T1000 (cell line): ENCODE measurements around the gene DHRS7C.
"Not testable (repeated sequence)": the region's sequence is repeated elsewhere in the genome, so short reads cannot be mapped to it uniquely, and the experiment has no call there.

Experiments used
- DNase-seq: peaks from one replicate; lab custom pipeline; 2025; ENCODE audit warnings: mixed read lengths; lab: John Stamatoyannopoulos, UW

Gene DHRS7C

DNA sequence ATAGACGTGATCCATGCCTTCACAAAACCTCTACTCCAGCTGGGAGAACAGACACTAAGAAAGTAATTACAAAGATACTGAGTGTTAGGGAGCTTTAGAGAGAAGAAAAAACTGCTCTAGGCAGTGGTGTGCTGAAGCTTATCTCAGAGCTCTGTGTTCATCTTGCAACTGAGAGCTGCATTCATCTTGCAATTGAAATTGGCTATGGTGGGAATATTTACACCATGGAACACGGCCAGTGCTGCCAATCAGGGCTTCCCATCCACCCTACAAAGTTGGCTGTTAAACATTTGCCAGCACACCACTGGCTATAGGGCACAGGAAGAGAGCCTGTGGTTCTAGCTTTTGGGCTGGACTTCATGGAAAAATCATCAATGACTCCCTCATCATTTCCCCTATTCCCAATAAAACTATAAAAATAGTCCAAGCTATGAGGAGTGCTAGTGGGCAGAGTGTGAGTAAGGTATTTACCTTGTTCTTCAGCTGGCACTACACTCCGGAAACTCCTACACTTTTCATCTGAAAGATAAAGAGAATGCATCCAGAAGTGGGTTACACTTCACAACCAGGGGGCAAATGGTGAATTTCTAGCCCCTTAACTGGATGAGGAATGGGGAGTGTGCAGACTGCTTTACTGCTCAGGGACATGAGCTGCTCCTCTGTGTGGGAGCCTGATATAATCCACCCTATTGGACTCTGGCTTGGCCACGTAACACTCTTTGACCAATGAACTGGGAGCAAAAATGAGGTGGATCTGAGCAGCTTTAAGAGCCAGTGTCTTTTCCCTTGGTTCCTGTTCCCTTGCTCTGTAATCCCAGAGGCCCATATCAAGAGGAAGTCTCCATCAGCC is 18.9 kb upstream of the DHRS7C start:
- DNase-seq, result no peak

DNA sequence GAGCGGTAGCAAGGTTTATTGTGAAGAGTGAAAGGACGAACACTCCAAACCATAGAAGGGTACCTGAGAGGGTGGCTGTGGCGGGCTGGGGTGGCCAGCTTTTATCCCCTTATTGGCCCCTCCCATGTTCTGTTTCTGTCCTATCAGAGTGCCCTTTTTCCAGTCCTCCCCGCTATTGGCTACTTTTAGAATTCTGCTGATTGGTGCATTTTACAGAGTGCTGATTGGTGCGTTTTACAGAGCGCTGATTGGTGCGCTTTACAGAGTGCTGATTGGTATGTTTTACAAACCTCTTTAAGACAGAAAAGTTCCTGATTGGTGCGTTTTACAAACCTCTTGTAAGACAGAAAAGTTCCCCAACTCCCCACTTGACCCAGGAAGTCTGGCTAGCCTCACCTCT is 18.0 kb upstream of the DHRS7C start:
- no peak for DNase-seq

DNA sequence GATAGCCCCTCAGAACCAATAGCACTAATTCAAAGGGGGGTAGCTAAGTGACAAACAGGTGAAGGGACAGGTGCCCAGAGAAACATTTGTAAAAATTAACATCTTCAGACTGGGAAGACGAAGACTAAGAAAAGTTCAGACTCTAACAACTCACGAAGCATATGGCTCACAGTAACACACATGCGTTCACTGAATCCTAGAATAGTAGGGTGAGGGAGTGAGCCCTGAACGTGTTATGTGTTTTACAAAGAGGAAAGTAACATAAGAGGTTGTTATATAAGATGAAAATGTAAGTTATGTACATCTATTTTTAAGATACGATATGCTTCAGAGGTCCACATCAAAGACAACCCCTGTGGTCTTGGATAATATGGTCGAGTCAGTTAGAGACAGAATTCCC is 15.3 kb upstream of the DHRS7C start:
- DNase-seq, result no peak

DNA sequence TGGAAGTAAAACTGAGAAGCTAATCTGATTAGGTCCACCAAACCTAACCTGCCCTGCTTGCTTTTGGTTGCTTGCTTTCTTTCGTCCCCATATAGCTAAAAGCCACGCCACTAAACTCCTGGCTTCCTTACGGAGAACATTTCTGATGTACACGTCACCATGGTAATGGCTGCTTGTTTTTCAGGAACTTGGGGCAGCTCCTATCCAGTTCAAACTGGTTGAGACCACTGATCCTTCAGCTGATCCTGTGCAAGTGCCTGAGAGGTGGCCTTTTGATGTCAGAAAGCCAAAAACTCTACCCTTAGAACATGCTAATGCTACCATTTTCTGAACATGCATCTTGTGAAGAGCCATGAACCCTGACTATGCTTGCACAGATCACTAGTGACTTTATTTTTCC is 14.4 kb upstream of the DHRS7C start:
- no peak for DNase-seq

DNA sequence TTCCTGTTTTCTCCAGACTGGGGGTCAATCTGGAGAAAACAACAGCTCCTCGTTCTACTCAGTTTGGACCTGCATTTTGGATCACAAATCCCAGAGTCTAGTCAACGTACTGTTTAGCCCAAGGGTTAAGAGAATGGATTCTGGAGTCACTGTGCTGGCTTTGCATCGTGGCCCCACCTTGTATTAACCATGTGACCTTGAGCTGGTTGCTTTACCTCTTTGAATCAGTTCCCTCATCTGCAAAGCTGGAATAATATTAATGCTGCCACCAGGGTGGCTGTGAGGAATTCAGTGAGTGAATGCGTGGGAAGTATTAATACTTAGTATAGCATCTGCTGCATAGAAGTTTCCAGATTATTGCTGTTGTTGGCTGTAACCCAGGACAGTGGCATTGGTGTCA is 11.3 kb upstream of the DHRS7C start:
- DNase-seq, result no peak

DNA sequence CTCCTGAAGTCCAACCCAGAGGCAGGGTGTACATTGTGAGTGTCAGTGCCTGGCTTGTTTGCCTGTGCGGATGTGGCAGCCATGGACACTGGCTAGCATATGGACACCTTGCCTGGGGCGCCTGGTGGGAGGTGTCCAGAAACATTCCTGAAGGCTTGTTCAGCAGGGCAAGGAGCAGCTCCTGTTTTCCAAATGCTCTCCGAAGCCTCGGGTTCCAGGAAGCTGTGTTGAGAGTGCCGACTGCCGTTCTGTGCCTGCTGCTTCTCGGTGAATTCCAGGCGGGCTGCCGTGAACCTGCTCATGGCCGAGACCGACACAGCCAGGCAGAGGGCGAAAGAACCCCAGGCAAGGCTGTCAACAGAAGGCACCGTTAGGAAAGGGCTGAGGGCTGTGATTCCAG is 10.9 kb upstream of the DHRS7C start:
- no peak for DNase-seq

DNA sequence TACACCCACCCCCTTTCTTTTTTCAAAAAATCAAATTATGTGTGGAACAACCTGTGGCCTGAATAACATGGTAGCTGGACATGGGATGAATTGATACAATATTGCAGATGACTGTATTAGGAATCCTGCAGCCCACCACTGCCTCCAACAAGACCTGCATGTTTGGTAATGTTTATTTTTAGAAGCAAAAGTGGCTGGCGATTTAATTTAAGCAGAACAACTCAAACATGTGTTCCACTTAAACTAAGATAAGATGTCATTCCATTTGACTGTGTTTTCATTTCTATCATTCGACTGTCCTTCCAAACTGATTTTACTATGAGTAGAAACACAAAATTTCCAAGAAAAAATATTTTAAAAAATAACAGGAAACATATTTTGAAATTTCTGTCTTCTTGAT is 10.1 kb upstream of the DHRS7C start:
- DNase-seq, result no peak

DNA sequence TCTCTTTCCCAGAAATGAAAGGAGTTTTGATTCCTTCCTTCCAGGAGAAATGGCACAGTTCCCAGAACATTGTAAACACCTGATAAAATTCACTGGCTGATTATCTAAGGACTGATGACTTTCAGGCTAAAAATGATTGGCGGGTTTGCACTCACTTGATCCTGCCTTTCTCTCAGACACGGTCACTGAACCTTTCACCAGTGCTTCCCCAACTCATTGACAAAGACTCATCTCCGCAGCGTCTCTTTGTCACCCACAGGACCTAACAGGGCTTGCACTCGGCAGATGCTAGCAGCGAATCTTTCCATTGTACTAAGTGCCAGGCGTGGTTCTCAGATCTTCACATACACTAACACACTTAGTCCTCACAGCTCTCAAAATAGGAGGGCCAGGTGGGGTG is 7.3 kb upstream of the DHRS7C start:
- DNase-seq, result no peak

DNA sequence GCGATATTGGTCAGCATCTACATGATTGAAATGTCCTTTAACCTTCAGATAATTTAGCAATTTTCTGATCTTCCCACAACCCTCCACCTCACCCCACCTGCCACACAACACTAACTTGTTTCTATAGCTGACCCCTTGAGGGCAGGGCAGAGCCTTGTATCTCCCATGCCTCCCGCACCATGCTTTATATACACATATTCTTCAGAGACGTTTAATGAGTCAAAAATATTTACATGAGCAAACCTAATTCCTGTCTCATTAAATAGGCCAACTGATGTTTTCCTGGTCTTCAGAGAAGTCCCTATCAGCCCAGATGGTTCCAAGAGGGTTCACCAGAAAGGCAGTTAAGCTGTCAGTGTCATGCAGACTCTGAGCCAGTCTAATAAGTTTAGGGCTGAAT is 6.6 kb upstream of the DHRS7C start:
- no peak for DNase-seq

DNA sequence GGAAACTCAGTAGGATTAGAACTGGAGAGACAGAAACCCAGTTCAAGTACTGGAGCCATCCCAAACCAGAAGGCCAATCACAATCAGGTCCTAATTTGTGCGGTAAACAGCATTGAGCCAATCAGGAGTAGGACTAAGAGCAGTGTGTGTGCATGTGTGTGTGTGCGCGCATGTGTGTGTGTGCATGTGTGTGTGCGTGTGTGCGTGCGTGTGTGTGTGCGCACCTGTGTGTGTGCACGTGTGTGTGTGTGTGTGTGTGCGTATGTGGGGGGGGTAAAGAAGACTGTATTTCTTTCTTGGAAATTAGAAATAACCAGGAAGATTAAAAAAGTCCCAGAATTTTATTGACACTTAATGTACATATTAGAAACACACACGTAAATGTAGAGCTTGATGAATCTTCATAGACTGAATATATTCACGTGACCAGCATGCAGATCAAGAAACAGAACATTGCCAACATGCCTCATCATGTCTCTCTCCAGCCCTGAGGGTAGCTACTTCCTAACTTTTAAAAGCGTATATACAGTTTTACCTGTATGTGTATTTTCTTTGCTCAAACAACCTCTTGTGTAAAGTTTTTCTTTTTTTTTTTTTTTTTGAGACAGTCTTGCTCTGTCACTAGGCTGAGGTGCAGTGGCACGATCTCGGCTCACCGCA is 919 bp upstream of the DHRS7C start:
- DNase-seq, result no peak

DNA sequence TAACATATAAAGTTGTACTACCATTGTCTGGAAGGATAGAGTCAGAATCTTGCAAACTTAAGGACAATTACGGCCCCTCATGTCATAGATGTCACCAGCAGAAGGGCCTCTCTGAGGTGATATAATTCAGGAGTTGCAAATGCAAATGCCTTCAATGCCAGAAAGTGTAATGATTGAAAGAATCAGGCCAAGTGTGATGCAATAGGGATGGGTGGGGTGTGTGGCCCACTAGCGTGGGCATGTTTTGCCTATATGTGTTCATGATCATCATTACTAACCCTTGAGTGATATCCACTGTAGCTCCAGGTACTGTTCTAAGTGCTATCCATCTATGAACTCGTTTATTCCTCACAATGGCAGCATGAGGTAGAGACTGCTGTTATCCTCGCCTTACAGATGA is 1.1 kb downstream of the DHRS7C start:
- no peak for DNase-seq

DNA sequence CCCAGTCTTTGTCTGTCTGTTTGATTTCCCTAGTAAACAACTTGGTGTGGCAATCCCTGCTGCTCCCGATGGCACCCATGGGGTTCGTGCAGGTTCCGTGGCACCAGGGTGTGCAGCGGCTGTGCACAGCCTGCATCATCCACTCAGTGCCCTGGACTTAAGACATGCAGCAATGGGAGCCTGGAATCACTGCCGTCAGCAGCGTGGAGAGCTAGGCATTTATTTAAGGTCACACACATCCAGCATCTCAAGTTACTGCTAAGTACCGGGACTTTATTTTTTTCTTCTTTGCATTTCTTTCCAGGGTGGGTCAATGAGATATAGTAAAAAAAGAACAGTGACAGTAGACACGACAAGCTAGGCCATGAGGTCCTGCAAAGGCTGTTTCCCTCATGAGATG is 2.8 kb downstream of the DHRS7C start:
- no peak for DNase-seq

DNA sequence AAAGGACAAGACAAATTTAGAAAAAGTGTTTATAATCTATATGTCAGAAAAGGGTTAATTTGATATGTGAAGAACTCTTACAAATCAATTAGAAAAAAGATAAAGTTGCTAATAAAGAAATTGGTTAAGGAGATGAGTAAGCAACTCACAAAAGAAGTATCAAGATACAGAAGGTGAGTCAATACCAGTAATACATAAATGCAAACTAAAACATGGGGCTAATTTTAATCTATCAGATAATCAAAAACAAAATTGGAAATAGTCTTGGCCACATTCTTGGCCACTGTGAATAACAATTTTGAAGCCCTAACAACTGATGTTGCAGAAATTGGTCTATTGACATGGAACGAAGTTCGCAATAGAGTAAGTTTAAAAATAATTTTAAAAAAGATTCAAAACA is 6.8 kb downstream of the DHRS7C start:
- DNase-seq, result no peak

DNA sequence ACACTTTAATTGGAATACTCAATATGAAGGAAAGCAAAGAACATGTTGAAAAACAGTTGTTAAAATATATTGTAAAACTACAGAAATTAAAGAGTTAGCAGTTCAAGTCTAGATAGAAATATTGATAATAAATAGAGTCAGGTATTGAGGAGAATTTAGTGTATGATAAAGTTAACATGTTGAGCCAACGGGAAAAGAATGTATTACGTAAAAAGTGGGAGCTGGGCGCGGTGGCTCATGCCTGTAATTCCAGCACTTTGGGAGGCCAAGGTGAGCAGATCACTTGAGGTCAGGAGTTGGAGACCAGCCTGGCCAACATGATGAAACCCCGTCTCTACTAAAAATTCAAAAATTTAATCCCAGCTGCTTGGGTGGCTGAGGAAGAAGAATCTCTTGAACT is 7.9 kb downstream of the DHRS7C start:
- not testable (repeated sequence) for DNase-seq

DNA sequence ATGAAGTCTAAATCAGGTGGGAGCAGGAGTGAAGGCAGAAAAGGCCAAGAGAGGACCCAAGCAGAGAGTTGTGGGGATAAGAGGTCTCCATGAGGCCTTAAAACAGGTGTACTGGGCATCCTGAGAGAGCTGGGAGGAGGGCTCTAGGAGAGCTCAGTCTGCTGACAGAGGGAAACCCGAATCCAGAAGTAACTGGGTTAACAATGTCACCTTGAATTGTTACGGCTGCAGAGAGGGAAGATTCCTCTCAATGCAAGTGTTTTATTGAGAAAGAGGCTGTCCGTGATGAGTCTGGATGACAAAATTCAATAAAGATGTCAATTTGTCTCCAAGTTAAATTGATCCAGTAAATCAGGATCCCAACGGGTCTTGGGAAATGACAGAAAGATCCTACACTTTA is 8.3 kb downstream of the DHRS7C start:
- no peak for DNase-seq

DNA sequence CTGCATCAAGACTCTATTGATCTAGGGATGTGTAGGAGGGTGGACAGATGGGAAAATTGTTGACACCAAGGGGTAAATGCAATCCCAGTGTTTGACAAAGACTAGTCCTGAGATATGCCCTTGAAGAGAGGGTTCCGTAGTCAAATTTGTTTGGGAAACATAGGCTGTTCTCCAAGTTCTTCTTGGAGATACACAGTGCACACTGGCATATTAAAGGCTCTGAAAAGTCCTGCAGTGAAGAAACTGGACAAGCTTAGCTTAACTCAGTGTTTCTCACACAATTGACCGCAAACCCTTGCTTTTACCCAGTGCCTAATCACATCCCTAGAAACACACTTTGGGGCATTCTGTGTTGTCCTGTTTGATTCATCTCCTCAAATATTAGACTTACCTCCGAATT is 10.8 kb downstream of the DHRS7C start:
- no peak for DNase-seq

DNA sequence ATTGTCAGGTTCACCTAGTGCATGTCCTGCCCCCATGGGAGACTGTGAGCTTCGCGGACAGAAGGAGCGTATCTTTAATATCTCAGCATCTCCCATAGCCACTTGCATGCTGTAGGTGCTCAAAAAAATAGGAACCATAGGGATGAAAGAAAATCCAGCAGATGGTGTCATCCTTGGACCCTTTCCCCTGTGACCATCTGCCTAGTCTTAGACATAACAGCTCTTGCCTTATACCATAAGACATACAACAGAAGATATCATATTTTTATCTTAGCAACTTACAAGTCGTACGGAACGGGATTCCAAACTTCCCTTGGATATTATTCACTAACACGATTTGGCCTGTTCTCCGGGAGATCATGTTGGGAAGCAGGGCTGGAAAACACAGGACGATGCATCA is 14.5 kb downstream of the DHRS7C start:
- no peak for DNase-seq

DNA sequence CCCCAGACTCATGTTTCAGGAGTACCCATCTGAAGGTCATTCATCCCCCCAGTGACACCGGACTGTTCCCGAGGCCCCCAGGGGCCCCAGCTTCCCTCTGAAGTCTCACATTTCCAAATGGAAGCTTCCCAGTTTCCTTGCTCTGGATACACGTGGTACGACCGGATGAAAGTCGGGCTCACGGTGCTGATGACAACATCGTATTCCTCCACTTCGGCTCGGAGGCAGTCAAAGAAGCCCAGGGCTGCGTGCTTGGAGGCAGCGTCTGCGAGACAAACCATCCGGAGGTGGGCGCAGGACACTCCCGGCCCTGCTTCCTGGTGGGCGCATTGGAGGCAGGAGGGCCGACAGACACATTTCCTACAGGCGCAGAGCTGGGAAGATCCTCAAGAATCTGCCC is 18.7 kb downstream of the DHRS7C start:
- no peak for DNase-seq

DNA sequence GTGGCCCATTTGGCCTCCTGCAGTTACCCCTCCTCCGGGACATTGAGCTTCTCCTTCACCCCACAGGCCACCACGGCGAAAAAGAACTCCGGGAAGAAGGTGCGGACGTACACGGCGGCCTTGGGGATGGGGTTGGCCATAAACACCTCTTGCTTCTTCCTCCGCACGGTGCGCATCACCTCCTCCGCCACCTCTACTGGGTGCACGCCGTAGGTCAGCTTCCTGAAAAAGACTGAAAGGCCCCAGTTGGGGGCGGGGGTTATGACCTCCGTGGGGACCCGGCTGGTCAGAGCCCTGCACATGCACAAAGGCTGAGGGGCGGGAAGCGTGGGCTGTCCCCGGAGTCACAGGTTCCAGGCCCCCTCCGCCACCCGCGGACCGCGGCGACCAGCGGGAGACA is 19.9 kb downstream of the DHRS7C start:
- no peak for DNase-seq

DNA sequence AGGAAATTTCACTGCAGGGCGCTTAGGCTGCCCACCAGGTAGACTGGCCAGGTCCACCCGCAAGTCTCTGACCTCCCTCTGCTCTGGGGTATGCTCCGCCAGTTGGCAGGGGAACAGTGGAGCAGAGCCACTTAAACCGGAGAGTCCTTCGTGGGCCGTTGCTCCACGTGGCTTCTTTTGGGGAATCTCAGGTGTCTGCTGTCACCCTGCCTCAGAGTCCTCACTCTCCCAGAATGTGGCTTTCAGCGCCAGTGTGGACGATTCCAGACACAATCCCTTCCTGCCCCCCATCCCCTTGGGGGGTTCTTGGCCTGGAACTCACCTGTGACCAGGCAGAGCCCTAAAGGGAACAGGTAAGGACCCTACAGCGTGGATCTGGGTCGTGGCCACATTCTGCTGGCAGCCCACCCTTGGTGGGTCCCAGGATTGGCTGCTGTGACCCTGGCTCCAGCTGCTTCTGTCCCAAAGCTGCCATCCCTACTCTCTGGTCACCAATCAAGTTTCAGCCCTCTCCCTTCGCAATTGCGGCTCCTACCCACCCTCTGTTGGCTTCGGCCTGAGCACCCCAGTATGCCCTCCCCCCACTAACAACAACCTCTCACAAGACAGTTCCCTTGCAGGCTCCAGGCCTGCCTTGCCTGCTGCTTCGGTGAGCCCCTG is 22.2 kb downstream of the DHRS7C start:
- DNase-seq, result no peak

DNA sequence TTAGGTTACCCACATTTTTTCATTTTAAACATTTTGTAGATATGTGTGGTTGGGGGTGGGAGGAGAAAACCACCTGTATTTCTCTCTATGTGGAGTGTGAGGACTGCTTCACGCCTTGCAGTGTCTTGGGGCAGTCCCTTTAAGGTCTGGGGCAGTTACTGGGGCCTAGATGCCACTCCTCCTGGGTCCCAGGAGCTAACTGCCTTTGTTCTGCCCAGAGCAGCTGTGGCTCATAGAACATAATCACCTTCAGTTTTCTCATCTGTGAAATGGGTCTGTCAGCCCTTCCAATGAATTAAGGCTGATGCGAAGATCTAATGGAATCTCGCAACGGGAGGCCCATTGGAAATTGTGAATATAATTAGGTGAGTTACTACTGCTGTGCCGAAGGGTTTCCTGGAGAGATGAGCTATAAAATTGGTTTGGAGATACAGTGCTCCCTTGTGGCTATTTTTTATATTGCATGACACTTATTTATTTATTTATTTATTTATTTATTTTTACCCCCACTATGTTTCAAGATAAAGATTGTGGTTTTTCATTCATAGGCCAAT is 22.9 kb downstream of the DHRS7C start:
- no peak for DNase-seq

DNA sequence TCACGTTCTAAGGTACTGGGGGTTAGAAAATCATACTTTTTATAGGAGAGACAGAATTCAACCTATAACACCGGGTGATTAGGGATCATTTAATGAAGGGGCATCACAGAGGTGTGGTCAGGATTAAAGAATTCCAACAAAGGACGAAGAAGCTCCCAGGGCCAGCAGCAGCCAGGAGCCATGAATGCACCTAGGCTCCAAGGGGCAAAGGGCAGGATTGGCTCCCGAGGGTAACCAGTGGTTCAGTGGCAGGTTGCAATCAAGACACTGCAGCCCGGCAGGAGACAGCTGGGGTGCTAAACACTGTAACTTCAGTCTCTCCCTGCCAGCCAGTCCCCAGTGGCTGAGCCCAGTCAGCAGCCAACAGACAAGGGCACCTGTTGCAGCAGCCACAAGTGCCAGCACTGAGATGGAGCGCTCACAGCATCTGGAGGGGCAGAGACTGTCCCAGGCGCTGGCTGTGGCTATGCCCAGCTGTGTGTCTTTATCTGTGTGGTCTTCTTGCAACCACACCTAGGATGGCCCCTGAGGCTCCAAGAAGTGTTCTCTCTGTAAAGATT is 23.9 kb downstream of the DHRS7C start:
- no peak for DNase-seq

DNA sequence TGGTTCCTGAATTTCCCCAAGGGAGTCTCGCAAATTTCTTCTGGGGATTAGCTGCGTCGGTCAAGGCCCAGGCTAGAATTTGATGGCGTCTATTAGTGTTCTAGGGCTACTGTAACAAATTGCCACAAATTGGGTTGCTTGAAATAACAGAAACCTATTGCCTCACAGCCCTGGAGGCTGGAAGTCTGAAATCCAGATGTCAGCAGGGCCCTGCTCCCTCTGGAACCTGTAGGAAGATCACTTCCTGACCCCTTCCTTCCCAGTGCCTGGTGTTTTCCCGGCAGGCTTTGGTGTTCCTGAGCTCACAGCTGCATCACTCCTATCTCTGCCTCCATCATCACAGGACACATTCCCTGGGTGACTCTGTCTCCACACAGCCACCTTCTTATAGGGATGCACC is 24.4 kb downstream of the DHRS7C start:
- DNase-seq, result no peak
